ENCODE results near the gene TNC. TPM values are rescaled to one million over a fixed set of nuclear protein-coding genes. Genes with fewer than 3 reads are reported as not detected.

The TNC gene
- total RNA-seq, 1 donor from 2014 or later = 289 TPM

DNA sequence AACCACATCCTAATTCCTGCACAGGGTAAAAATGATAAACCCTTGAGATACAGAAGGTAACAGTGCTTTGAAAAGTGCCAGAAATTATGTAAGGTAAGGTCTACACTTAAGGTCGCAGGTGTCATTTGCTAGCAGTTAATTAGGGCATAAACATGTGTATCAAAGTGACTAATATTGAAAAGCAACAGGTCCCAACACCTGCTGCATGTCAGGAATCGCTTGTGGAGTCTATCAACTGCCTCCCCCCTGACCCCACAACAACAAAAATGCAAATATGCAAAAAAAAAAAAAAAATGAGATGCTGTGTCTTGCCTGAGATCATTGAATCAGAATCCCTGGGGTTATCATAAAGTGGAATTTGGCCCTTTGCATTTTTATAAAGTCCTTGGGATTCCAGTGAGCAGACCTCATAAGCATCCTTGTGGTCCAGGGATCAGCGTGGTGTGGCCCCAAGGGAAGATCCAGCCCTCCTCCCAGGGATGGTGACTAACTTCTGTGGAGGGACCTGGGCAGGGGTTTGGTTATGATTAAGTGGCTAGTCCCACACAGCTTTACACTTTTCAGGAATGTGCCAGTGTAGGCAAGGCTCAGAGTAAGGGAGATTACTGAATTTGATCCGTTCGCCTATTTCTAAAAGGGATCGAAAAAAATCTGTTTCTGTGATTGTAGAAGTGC, 95.1 kb downstream of the TNC start:
- TF ChIP-seq, protein P1, sequence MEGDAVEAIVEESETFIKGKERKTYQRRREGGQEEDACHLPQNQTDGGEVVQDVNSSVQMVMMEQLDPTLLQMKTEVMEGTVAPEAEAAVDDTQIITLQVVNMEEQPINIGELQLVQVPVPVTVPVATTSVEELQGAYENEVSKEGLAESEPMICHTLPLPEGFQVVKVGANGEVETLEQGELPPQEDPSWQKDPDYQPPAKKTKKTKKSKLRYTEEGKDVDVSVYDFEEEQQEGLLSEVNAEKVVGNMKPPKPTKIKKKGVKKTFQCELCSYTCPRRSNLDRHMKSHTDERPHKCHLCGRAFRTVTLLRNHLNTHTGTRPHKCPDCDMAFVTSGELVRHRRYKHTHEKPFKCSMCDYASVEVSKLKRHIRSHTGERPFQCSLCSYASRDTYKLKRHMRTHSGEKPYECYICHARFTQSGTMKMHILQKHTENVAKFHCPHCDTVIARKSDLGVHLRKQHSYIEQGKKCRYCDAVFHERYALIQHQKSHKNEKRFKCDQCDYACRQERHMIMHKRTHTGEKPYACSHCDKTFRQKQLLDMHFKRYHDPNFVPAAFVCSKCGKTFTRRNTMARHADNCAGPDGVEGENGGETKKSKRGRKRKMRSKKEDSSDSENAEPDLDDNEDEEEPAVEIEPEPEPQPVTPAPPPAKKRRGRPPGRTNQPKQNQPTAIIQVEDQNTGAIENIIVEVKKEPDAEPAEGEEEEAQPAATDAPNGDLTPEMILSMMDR (IDR thresholded peaks at IDR 0.05; ENCODE audit: insufficient read depth, low read length, poor library complexity, severe bottlenecking) = no peak
- peaks cover 3% of the 10 kb centered on the region for H3K36me3 ChIP-seq (ENCODE audit: control insufficient read depth, insufficient read depth, low read length)
- no peak for DNase-seq (ENCODE audit: low read depth)
- no peaks in the 10 kb centered on the region for H3K27me3 ChIP-seq (ENCODE audit: control insufficient read depth, insufficient read depth, low read length)
- no peak overlapping the region for H3K4me3 ChIP-seq (ENCODE audit: low read depth, low read length)

DNA sequence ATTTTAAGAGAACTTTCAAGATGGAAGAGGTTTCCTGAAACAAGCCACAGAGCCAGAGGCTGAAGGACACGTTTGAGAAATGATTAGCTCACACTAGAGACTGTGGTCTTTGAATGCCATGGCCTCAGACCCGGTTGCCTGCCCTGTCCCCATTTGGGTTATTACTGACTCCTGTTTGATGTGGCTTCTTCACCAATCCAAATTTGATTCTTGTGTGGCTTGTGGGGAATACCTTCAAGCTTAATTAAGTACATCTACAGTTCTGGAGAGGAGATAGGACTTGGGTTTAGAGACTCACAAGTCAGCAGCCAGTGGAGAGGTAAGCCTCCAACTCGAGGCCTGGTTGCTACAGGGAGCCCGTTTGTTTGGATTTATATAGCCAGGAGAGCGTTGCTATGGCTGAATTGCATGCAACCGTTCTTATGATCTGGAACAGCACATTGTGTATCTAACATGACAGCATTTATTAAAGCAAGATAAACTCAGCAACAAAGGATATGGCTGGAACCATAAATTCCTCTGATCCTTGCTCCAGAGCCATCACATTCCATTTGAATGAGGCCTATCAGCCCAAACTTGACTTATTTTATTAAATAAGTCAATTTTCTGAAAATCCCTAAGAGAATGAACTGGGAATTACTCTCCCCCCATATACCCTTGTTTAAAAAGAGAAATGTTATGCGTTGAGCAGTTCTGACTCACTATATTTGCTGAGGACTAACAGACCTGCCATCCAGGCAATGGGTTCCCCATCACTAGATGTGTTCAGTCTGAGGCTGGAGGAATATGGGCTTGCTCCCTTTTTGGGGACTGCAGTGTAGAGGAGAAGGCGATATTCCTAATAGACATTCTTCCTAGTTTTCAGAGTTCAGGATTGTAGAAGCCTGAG, 99.2 kb downstream of the TNC start:
- Histone ChIP-seq H3K27me3 (ENCODE audit: control insufficient read depth, insufficient read depth, low read length) (no peaks in the 10 kb centered on the region), H3K36me3 (ENCODE audit: control insufficient read depth, insufficient read depth, low read length) (peaks cover 2% of the 10 kb centered on the region), H3K4me3 (ENCODE audit: low read depth, low read length) (no peak overlapping the region)
- TF ChIP-seq, protein P1 (IDR thresholded peaks at IDR 0.05; ENCODE audit: insufficient read depth, low read length, poor library complexity, severe bottlenecking) = no peak
- DNase-seq (ENCODE audit: low read depth) = no peak

DNA sequence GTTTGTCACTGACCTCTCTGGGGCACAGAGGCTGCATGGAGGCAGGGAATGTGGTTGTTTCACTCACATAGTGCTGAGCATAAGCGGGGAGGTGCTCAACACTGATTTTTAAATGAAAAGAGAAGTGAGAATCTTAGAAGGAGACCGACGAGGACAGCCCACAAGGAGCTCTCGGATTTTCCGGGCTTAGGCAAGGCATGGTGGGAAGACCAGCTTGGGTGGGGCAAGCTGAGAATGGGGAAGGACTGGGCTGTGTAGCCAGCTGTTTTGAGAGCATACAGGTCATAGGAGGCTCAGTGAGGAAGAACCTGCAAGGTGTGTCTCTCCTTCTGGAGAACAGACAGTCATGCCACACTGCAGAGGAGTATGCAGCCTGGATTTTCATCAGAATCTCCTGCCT, 101.6 kb downstream of the TNC start:
- Histone ChIP-seq H3K27me3 (ENCODE audit: control insufficient read depth, insufficient read depth, low read length) (no peaks in the 10 kb centered on the region), H3K36me3 (ENCODE audit: control insufficient read depth, insufficient read depth, low read length) (peaks cover 2% of the 10 kb centered on the region), H3K4me3 (ENCODE audit: low read depth, low read length) (no peak overlapping the region)
- TF ChIP-seq, protein P1 (IDR thresholded peaks at IDR 0.05; ENCODE audit: insufficient read depth, low read length, poor library complexity, severe bottlenecking) = no peak
- no peak for DNase-seq (ENCODE audit: low read depth)

DNA sequence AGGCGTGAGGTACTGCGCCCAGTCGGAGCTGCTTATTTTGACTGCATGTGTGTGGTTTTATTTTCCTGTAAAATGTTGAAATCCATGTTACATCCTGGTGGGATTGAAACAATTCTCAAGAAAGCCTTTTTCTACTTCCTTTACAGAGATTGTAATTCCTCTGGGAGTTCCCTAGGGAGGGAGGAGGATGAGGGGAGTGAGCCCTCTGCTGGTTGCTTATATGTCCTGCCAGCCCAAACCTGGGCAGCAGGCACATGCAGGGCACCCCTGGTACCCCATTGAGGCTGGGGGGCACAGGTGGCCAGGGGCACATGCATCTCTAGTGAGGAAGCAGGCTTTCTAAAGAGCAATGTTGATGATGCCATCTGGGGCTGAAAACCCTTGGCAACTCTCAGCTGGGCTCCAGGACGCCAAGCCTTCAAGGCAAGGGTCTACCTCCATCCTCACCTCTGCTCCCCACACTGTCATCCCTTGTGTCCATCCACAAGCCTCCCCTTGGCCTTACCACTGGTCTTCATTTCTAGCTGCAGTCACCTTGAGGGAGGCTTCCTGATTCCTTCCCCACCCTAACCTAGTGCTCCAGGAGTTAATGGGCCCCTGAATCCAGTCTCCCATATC, 102.8 kb downstream of the TNC start:
- H3K36me3 ChIP-seq (ENCODE audit: control insufficient read depth, insufficient read depth, low read length) = no peaks in the 10 kb centered on the region
- H3K27me3 ChIP-seq (ENCODE audit: control insufficient read depth, insufficient read depth, low read length) = no peaks in the 10 kb centered on the region
- no peak overlapping the region for H3K4me3 ChIP-seq (ENCODE audit: low read depth, low read length)
- TF ChIP-seq, protein P1 (IDR thresholded peaks at IDR 0.05; ENCODE audit: insufficient read depth, low read length, poor library complexity, severe bottlenecking) = peak; percentile 73
- DNase-seq (ENCODE audit: low read depth) = no peak

DNA sequence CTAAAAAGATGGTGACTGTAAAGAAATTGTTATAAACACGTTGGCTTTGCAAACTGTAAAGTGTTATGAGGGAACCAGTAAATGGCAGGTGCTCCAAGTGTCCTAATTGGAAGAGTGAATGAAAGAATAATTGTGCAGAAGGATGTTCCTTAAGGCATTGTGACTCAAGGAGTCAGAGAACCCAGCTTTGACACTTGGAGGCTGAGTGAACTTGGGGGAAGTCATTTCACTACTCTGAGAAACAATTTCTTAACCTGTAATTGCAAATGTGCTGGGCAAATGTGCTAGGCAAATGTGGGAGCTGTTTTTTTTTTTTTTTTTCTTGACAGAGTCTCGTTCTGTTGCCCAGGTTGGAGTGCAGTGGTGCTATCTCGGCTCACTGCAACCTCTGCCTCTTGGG, 103.5 kb downstream of the TNC start:
- H3K27me3 ChIP-seq (ENCODE audit: control insufficient read depth, insufficient read depth, low read length) = no peaks in the 10 kb centered on the region
- H3K36me3 ChIP-seq (ENCODE audit: control insufficient read depth, insufficient read depth, low read length) = no peaks in the 10 kb centered on the region
- H3K4me3 ChIP-seq (ENCODE audit: low read depth, low read length) = no peak overlapping the region
- DNase-seq (ENCODE audit: low read depth) = no peak
- TF ChIP-seq, protein P1 (IDR thresholded peaks at IDR 0.05; ENCODE audit: insufficient read depth, low read length, poor library complexity, severe bottlenecking) = no peak

All from kidney epithelial cell (primary cell).